Hepatocyte (in vitro differentiated cells): ENCODE data around the gene CARMIL3. TPM values are rescaled to one million over a fixed set of nuclear protein-coding genes. Genes with fewer than 3 reads are reported as not detected.

Source experiments
- DNase-seq: peaks from one replicate; pipeline ENCODE4 v3.0.0-alpha.2; 2016; ENCODE audit warnings: low spot score
- H2AFZ ChIP-seq: fragments of 200-600 bp; sonication (generic); 2 replicates; pipeline ENCODE4 v1.6.0; 2016; ENCODE audit warnings: antibody characterized with exemption, mild to moderate bottlenecking
- H3K27ac ChIP-seq: fragments of 200-600 bp; sonication (generic); 2 replicates; pipeline ENCODE4 v1.5.1; 2016; ENCODE audit warnings: mild to moderate bottlenecking
- H3K27me3 ChIP-seq: fragments of 200-600 bp; sonication (generic); 2 replicates; pipeline ENCODE4 v1.6.1; 2016
- H3K36me3 ChIP-seq: fragments of 200-600 bp; sonication (generic); replicated peaks from 2 replicates; pipeline ENCODE4 v1.5.1; 2016; ENCODE audit warnings: low read depth; ENCODE audit not compliant: insufficient read depth
- H3K4me1 ChIP-seq: fragments of 200-600 bp; sonication (generic); 2 replicates; pipeline ENCODE4 v1.5.1; 2016; ENCODE audit warnings: mild to moderate bottlenecking, moderate library complexity; ENCODE audit not compliant: insufficient read depth
- H3K4me2 ChIP-seq: fragments of 200-600 bp; sonication (generic); 2 replicates; pipeline ENCODE4 v1.6.0; 2016
- H3K4me3 ChIP-seq: fragments of 200-600 bp; sonication (generic); 2 replicates; pipeline ENCODE4 v1.5.1; 2016; ENCODE audit warnings: mild to moderate bottlenecking
- H3K79me2 ChIP-seq: fragments of 200-600 bp; sonication (generic); 2 replicates; pipeline ENCODE4 v1.6.0; 2017; ENCODE audit warnings: mild to moderate bottlenecking
- H3K9me2 ChIP-seq: fragments of 200-600 bp; sonication (generic); replicated peaks from 2 replicates; pipeline ENCODE4 v1.6.0; 2017; ENCODE audit warnings: mild to moderate bottlenecking; ENCODE audit not compliant: insufficient read depth
- H3K9me3 ChIP-seq: fragments of 200-600 bp; sonication (generic); 2 replicates; pipeline ENCODE4 v1.5.1; 2016; ENCODE audit warnings: low read depth, mild to moderate bottlenecking
- H4K20me1 ChIP-seq: fragments of 200-600 bp; sonication (generic); 2 replicates; pipeline ENCODE4 v1.6.0; 2016; ENCODE audit warnings: mild to moderate bottlenecking; ENCODE audit not compliant: insufficient read depth, poor library complexity, severe bottlenecking
- CTCF ChIP-seq: fragments of 200-600 bp; sonication (generic); IDR thresholded peaks from 2 replicates; pipeline ENCODE4 v1.5.1; 2016; ENCODE audit warnings: antibody characterized with exemption, mild to moderate bottlenecking; ENCODE audit not compliant: poor library complexity
- EZH2 ChIP-seq: fragments of 200-600 bp; sonication (generic); IDR thresholded peaks from 2 replicates; pipeline ENCODE4 v1.6.1; 2016; ENCODE audit warnings: antibody characterized with exemption, mild to moderate bottlenecking, borderline replicate concordance
- EZH2phosphoT487 ChIP-seq: fragments of 200-600 bp; sonication (generic); IDR thresholded peaks from one replicate; pipeline ENCODE4 v1.6.1; 2018; ENCODE audit warnings: antibody characterized with exemption, mild to moderate bottlenecking, low read depth, moderate library complexity; ENCODE audit not compliant: unreplicated experiment, severe bottlenecking
- WGBS: methylation state at CpG from one replicate; pipeline ENCODE4 v1.1.6; 2016; ENCODE audit warnings: low lambda C conversion rate; ENCODE audit errors: missing lambda C conversion rate; 5-methylcytosine and 5-hydroxymethylcytosine counted together
- polyA plus RNA-seq: library from polyadenylated mRNA; unstranded; fragments of >200 nt; fragmentation: Nextera tagmentation; extraction: Ambion mirVana; gene quantifications from 2 replicates; pipeline ENCODE4 v1.2.1, GENCODE V29; 2016
- total RNA-seq: library from RNA; depleted of rRNA; stranded (reverse); fragments of >200 nt; gene quantifications from 2 replicates; pipeline ENCODE4 v1.2.3, GENCODE V29; 2014

The CARMIL3 gene
- total and polyA plus RNA-seq, 2 experiments from 2014 or later = 0.37 TPM; not detected in 1

GRCh38 chr14:24098927-24099813 lies 47.4 kb downstream of the CARMIL3 start:
- Histone ChIP-seq H4K20me1 (no peaks in the 10 kb centered on the region), H3K9me2 (no peaks in the 10 kb centered on the region), H3K4me1 (peaks cover 5% of the 10 kb centered on the region), H3K36me3 (no peaks in the 10 kb centered on the region), H3K27ac (no peak overlapping the region), H2AFZ (no peak overlapping the region), H3K4me2 (no peak overlapping the region), H3K9me3 (no peaks in the 10 kb centered on the region), H3K79me2 (peaks cover 27% of the 10 kb centered on the region), H3K4me3 (no peak overlapping the region), H3K27me3 (no peaks in the 10 kb centered on the region)
- WGBS = 97% methylated on average over 17 of the region's 17 CpGs
- DNase-seq = no peak
- no peak for TF ChIP-seq EZH2

GRCh38 chr14:24100197-24100981 lies 48.6 kb downstream of the CARMIL3 start:
- Histone ChIP-seq H3K79me2 (peaks cover 20% of the 10 kb centered on the region), H3K9me3 (no peaks in the 10 kb centered on the region), H3K4me2 (no peak overlapping the region), H3K27ac (no peak overlapping the region), H3K36me3 (no peaks in the 10 kb centered on the region), H2AFZ (no peak overlapping the region), H4K20me1 (no peaks in the 10 kb centered on the region), H3K9me2 (no peaks in the 10 kb centered on the region), H3K4me3 (no peak overlapping the region), H3K27me3 (no peaks in the 10 kb centered on the region), H3K4me1 (no peaks in the 10 kb centered on the region)
- 90% methylated on average over 4 of the region's 4 CpGs for WGBS
- DNase-seq = no peak
- TF ChIP-seq CTCF (no peak), EZH2 (no peak), EZH2phosphoT487 (no peak)

- no peak overlapping the region for H3K27ac ChIP-seq
- TF ChIP-seq EZH2phosphoT487 (no peak), CTCF (no peak), EZH2 (no peak)
Measured at GRCh38 chr14:24100982-24101494, 49.2 kb downstream of the CARMIL3 start.

More at GRCh38 chr14:24100982-24101494, 49.2 kb downstream of the CARMIL3 start:
- H3K4me2 ChIP-seq = no peak overlapping the region
- no peaks in the 10 kb centered on the region for H3K9me2 ChIP-seq
- H3K36me3 ChIP-seq = no peaks in the 10 kb centered on the region
- no peak overlapping the region for H2AFZ ChIP-seq
- DNase-seq = no peak
- WGBS = 98% methylated on average over 3 of the region's 3 CpGs
- H3K4me1 ChIP-seq = no peaks in the 10 kb centered on the region
- H3K79me2 ChIP-seq = peaks cover 16% of the 10 kb centered on the region
- H3K9me3 ChIP-seq = no peaks in the 10 kb centered on the region
- no peaks in the 10 kb centered on the region for H4K20me1 ChIP-seq
- no peaks in the 10 kb centered on the region for H3K27me3 ChIP-seq
- no peak overlapping the region for H3K4me3 ChIP-seq
